Uterus (tissue), 4 donors: ENCODE data around the gene HHIPL1. TPM values are rescaled to one million over a fixed set of nuclear protein-coding genes. Genes with fewer than 3 reads are reported as not detected.

Experiments
- DNase-seq, 2 donors: peaks; one replicate each; pipeline ENCODE4 v3.0.0-alpha.2; 2019 to 2020
- H3K27ac ChIP-seq, 2 donors: fragments of 200-600 bp; sonication (generic); 1 replicate in 1 of 2; 2 replicates in 1 of 2; pipeline ENCODE4 v1.5.1; 2016 to 2018
- H3K27me3 ChIP-seq, 2 donors: fragments of 200-600 bp; sonication (generic); one replicate each; pipeline ENCODE4 v1.5.1; 2018 to 2019; ENCODE audit warnings: control low read depth in 1 of 2
- H3K36me3 ChIP-seq, 2 donors: fragments of 200-600 bp; sonication (generic); one replicate each; pipeline ENCODE4 v1.5.1; 2019; ENCODE audit warnings: control low read depth in 1 of 2
- H3K4me1 ChIP-seq, 2 donors: fragments of 200-600 bp; sonication (generic); one replicate each; pipeline ENCODE4 v1.5.1; 2018 to 2019; ENCODE audit warnings: control low read depth in 1 of 2
- H3K4me3 ChIP-seq, 2 donors: fragments of 200-600 bp; sonication (generic); 1 replicate in 1 of 2; 2 replicates in 1 of 2; pipeline ENCODE4 v1.5.1; 2018 to 2019; ENCODE audit warnings: mild to moderate bottlenecking in 1 of 2
- H3K9me3 ChIP-seq, 2 donors: fragments of 200-600 bp; sonication (generic); one replicate each; pipeline ENCODE4 v1.5.1; 2019; ENCODE audit warnings: control low read depth in 1 of 2
- POLR2A ChIP-seq, 2 donors: fragments of 450-650 bp; IDR thresholded peaks; one replicate each; pipeline ENCODE4 v1.6.1; 2016; ENCODE audit warnings: antibody characterized with exemption in 2 of 2, mild to moderate bottlenecking in 1 of 2, moderate library complexity in 1 of 2
- intact Hi-C: fragments of 100-400 bp; cut with DNase I; formaldehyde crosslinking; loops from one replicate; pipeline ENCODE4 v1.15.1; 2023; ENCODE audit warnings: low total_unique reads
- total RNA-seq, 4 donors: library from RNA; depleted of rRNA in 3 of 4; stranded (reverse); fragments of >200 nt in 3 of 4; gene quantifications; one replicate each; pipeline versions ENCODE4 v1.1.0 to v1.2.4, GENCODE V29; 2014 to 2023
- TF ChIP-seq, protein P1 (sequence below), 4 experiments: fragments of 200-600 bp in 2 of 4; fragments of 450-650 bp in 2 of 4; sonication (generic) in 2 of 4; IDR thresholded peaks; one replicate each; pipeline ENCODE4 v1.5.1; 2016 to 2019; ENCODE audit warnings: antibody characterized with exemption in 4 of 4, mild to moderate bottlenecking in 2 of 4, moderate library complexity in 1 of 4
- donor health status: DM: yes; HTN: yes; CAD: no.

The HHIPL1 gene
- total RNA-seq, 4 donors from 2014 or later: under 0.01 to 8.2 (median 3.0) TPM

DNA sequence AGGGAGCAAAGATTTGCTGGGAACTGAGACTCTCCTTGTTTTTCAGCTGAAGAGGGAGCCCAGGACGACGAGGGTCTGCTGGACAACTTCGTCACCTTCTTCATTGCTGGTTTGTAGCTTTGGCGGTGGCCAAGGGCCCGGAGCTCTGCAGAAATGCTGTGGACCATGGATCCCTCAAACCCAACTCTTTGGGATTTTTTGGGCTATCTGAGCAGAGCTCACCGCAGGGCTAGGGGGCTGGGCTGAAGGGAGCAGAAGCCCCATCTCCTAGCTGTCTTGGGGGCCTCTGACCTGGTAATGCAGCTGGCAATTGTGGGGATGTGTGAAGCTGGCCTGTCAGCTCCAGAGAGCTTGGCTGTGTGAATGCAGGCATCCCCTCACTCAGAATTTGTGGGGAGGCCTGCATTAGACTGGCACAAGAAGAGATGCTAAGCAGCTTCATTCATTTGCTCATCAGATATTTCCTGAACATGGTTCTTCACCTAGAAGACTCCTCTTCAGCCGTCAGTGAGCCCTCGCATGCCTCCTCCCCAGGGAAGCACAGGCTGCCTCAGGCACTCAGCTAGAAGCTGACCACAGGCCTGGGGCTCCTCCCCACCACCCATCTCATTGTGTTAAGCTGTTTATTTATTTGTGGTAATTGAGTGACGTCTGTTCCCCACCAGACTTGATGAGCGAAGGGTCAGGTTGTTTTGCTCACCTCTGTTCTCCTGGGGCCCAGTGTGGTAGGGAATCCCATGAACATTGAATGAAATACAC lies 71.3 kb downstream of the HHIPL1 start:
- no peaks in the 10 kb centered on the region for H3K36me3 ChIP-seq
- no peaks in the 10 kb centered on the region for H3K9me3 ChIP-seq
- no peak overlapping the region for H3K4me3 ChIP-seq
- H3K4me1 ChIP-seq: no peaks in the 10 kb centered on the region
- H3K27ac ChIP-seq: no peak overlapping the region
- intact Hi-C loops: no loop called here
- no peaks in the 10 kb centered on the region for H3K27me3 ChIP-seq
- TF ChIP-seq POLR2A (IDR thresholded peaks at IDR 0.05): no peak
- TF ChIP-seq, protein P1, sequence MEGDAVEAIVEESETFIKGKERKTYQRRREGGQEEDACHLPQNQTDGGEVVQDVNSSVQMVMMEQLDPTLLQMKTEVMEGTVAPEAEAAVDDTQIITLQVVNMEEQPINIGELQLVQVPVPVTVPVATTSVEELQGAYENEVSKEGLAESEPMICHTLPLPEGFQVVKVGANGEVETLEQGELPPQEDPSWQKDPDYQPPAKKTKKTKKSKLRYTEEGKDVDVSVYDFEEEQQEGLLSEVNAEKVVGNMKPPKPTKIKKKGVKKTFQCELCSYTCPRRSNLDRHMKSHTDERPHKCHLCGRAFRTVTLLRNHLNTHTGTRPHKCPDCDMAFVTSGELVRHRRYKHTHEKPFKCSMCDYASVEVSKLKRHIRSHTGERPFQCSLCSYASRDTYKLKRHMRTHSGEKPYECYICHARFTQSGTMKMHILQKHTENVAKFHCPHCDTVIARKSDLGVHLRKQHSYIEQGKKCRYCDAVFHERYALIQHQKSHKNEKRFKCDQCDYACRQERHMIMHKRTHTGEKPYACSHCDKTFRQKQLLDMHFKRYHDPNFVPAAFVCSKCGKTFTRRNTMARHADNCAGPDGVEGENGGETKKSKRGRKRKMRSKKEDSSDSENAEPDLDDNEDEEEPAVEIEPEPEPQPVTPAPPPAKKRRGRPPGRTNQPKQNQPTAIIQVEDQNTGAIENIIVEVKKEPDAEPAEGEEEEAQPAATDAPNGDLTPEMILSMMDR (IDR thresholded peaks at IDR 0.05): no peak
- no peak for DNase-seq

- TF ChIP-seq POLR2A (IDR thresholded peaks at IDR 0.05): no peak
- TF ChIP-seq, protein P1 (IDR thresholded peaks at IDR 0.05): no peak
- no peaks in the 10 kb centered on the region for H3K9me3 ChIP-seq
- no peaks in the 10 kb centered on the region for H3K4me1 ChIP-seq
- no peak overlapping the region for H3K4me3 ChIP-seq
- DNase-seq: no peak
- H3K27me3 ChIP-seq: no peaks in the 10 kb centered on the region
- H3K27ac ChIP-seq: no peak overlapping the region
- H3K36me3 ChIP-seq: no peaks in the 10 kb centered on the region
- intact Hi-C loops: no loop called here
Measured at GRCh38 chr14:99716850-99717681, 72.1 kb downstream of the HHIPL1 start.

DNA sequence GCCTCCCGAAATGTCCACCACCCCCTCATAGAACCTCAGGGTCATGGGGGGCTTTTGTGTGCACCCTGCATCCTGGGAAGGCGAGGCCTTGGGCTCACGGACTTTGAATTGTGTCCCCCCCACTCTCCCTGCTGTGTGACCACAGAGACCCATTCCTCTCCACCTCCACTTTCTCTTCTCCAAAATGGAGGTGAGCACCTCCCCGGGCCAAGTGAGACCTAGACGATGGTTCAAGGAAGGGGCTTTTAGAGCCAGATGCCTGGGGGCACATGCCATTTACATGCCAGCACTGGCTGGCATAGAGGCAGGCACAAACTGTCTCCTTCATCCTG lies 72.7 kb downstream of the HHIPL1 start:
- Histone ChIP-seq H3K27me3 (no peaks in the 10 kb centered on the region), H3K4me1 (no peaks in the 10 kb centered on the region), H3K9me3 (no peaks in the 10 kb centered on the region), H3K4me3 (no peak overlapping the region), H3K36me3 (no peaks in the 10 kb centered on the region), H3K27ac (no peak overlapping the region)
- intact Hi-C loops: no loop called here
- no peak for DNase-seq
- TF ChIP-seq POLR2A (IDR thresholded peaks at IDR 0.05): no peak
- TF ChIP-seq, protein P1 (IDR thresholded peaks at IDR 0.05): no peak

- Histone ChIP-seq H3K4me1 (no peaks in the 10 kb centered on the region), H3K27me3 (no peaks in the 10 kb centered on the region), H3K27ac (no peak overlapping the region), H3K4me3 (no peak overlapping the region), H3K36me3 (no peaks in the 10 kb centered on the region), H3K9me3 (no peaks in the 10 kb centered on the region)
- TF ChIP-seq, protein P1 (IDR thresholded peaks at IDR 0.05): no peak
- no peak for TF ChIP-seq POLR2A (IDR thresholded peaks at IDR 0.05)
- intact Hi-C loops: no loop called here
- DNase-seq: no peak
Measured at GRCh38 chr14:99718031-99718810, 73.3 kb downstream of the HHIPL1 start.
